GM18907 (cell line): ENCODE measurements around the gene AFG1L.

Source experiments
- ATAC-seq: cut with Tn5 transposase; IDR thresholded peaks from one replicate; pipeline ENCODE4 v1.9.1; 2021; ENCODE audit warnings: mild to moderate bottlenecking, moderate library complexity; ENCODE audit not compliant: unreplicated experiment

AFG1L gene

DNA sequence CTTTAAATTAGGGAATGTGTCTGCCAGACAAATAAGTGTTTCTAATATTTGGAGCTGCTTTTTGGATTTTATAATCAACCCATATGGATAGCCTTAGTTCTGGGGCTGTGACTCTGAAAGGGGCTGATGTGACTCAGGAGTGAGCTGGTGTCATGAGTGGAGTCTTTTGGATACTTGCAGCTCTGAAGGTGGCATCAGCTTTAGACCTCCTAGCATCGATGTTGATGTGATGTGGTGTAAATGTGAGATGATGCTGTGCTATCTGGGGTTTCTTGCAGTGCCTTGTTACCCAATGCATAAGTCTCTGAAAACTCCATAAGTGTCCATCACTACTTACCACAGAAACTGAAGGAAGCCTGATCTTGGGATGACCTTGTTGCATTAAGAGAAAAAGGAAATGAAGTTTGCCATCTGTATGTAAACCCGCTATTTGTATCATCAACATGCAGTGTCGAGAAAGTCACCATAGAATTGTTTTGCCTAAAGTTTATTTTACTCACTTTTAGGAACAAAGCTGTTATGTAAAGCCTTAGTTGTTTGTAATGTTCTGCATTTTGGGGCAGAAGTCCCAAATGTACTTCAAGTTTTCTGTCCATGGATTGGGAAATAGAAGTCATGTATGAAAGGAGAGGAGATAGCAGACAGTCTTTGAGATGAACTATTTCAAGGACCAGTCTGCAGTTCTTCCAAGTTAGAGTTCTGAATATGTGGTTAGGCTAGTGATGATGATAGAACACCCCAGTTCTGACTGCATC lies 273.9 kb downstream of the AFG1L start:
- ATAC-seq, result no peak

DNA sequence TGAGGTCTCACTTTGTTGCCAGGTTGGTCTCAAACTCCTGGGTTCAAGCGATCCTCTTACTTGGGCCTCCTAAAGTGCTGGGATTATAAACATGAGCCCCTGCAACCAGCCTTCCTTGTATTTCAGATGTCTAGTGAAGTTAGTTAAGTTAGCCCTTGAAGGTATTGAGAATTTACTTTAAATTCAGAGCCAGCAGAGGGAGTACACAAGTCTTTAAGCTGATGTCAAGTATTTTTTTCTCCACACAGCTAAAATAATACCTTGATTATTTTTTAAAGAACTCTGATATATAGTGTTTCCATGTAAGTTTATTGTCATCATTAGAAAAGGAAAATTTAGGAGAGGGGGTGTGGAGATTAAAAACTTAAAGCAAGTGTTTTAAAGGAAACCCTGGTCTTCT lies 275.7 kb downstream of the AFG1L start:
- ATAC-seq, result no peak

DNA sequence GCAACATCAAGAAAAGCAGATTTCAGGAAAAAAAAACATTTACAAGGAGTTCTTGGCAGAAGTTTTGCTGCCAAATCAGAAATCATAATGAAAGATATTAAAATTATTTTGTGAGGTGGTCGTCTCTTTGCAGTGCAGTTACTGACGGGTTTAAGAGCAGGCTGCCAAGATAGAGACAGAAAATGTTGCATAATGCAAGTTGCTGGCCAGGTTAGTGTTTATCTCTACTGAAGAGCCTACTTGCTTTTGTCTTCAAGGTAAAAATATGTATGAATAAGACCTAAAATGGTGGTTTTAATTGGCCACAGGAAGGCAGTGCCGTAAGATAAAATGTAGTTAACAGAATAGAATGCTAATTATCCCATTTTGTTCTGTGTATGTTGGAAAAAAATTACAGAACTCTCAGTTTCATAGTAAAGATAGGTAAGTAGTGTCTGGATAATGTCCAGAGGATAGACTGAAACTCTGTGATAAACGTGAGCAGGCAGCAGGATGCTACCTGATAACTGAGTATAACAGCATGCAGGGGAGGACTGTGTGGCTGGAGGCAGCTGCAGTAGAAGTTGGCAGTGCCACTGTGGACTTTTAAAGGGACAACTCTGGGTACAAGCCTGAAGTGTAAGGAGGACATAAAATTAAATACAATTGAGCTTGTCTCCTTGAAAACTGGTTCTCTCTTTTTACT lies 279.7 kb downstream of the AFG1L start:
- ATAC-seq, result no peak
